ENCODE data around the gene PAX6.

GRCh38 chr11:31825838-31826484, 14.8 kb upstream of the PAX6 start:
- TF ChIP-seq, protein P1, sequence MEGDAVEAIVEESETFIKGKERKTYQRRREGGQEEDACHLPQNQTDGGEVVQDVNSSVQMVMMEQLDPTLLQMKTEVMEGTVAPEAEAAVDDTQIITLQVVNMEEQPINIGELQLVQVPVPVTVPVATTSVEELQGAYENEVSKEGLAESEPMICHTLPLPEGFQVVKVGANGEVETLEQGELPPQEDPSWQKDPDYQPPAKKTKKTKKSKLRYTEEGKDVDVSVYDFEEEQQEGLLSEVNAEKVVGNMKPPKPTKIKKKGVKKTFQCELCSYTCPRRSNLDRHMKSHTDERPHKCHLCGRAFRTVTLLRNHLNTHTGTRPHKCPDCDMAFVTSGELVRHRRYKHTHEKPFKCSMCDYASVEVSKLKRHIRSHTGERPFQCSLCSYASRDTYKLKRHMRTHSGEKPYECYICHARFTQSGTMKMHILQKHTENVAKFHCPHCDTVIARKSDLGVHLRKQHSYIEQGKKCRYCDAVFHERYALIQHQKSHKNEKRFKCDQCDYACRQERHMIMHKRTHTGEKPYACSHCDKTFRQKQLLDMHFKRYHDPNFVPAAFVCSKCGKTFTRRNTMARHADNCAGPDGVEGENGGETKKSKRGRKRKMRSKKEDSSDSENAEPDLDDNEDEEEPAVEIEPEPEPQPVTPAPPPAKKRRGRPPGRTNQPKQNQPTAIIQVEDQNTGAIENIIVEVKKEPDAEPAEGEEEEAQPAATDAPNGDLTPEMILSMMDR (IDR thresholded peaks at IDR 0.05) = no peak
- TF ChIP-seq POLR2A (IDR thresholded peaks at IDR 0.05) = no peak

All from testis (tissue), 2 donors.